GM08714 (cell line): ENCODE results near the gene LIN28A.
"Not testable (repeated sequence)": the region's sequence is repeated elsewhere in the genome, so short reads cannot be mapped to it uniquely, and the experiment has no call there.

ENCODE experiments used
- H3K4me3 ChIP-seq: fragments of 200-500 bp; sonication (Bioruptor generic); 2 replicates; pipeline ENCODE4 v1.5.1; 2014; ENCODE audit warnings: mild to moderate bottlenecking, low read length, inconsistent platforms
- ZNF274 ChIP-seq: IDR thresholded peaks from 2 replicates; pipeline ENCODE4 v1.6.1; 2012; ENCODE audit warnings: mild to moderate bottlenecking, low read depth, low read length

Gene LIN28A

GRCh38 chr1:26410706-26411623 lies at the start of gene LIN28A:
Gene LIN28A, plus strand, starts transcription at chr1:26410817. Its CDS starts 75 bp downstream, at chr1:26410892.
- TF ChIP-seq ZNF274, result no peak
- no peak within 1 kb of the TSS for H3K4me3 ChIP-seq

- no peak overlapping the region for H3K4me3 ChIP-seq
Observed at GRCh38 chr1:26361605-26362122, 49.0 kb upstream of the LIN28A start.

GRCh38 chr1:26362331-26362730 lies 48.3 kb upstream of the LIN28A start:
- no peak overlapping the region for H3K4me3 ChIP-seq
- no peak for TF ChIP-seq ZNF274

More at GRCh38 chr1:26361605-26362122, 49.0 kb upstream of the LIN28A start:
- no peak for TF ChIP-seq ZNF274

GRCh38 chr1:26363549-26364448 lies 46.8 kb upstream of the LIN28A start:
- no peak overlapping the region for H3K4me3 ChIP-seq
- TF ChIP-seq ZNF274, result no peak

GRCh38 chr1:26364956-26365355 lies 45.7 kb upstream of the LIN28A start:
- no peak for TF ChIP-seq ZNF274
- H3K4me3 ChIP-seq, result no peak overlapping the region

GRCh38 chr1:26367441-26367840 lies 43.2 kb upstream of the LIN28A start:
- H3K4me3 ChIP-seq, result no peak overlapping the region
- no peak for TF ChIP-seq ZNF274

GRCh38 chr1:26368006-26368405 lies 42.6 kb upstream of the LIN28A start:
- TF ChIP-seq ZNF274, result no peak
- no peak overlapping the region for H3K4me3 ChIP-seq

- no peak overlapping the region for H3K4me3 ChIP-seq
- TF ChIP-seq ZNF274, result no peak
Observed at GRCh38 chr1:26368486-26368885, 42.1 kb upstream of the LIN28A start.

- TF ChIP-seq ZNF274, result no peak
- no peak overlapping the region for H3K4me3 ChIP-seq
Observed at GRCh38 chr1:26370591-26371382, 39.8 kb upstream of the LIN28A start.

GRCh38 chr1:26372039-26372438 lies 38.6 kb upstream of the LIN28A start:
- no peak for TF ChIP-seq ZNF274
- H3K4me3 ChIP-seq, result no peak overlapping the region

GRCh38 chr1:26372611-26373010 lies 38.0 kb upstream of the LIN28A start, which contains the start of gene ZNF683:
Gene ZNF683, minus strand, starts transcription at chr1:26372750. Its CDS starts 4,179 bp downstream, at chr1:26368571.
- H3K4me3 ChIP-seq, result not testable (repeated sequence)

GRCh38 chr1:26373281-26373680 lies 37.3 kb upstream of the LIN28A start:
- no peak for TF ChIP-seq ZNF274
- no peak overlapping the region for H3K4me3 ChIP-seq

GRCh38 chr1:26373789-26374188 lies 36.8 kb upstream of the LIN28A start:
- TF ChIP-seq ZNF274, result no peak
- H3K4me3 ChIP-seq, result no peak overlapping the region

- not testable (repeated sequence) for H3K4me3 ChIP-seq
Observed at GRCh38 chr1:26374361-26374760, 36.3 kb upstream of the LIN28A start.
